GM12878 (cell line): Measurements from ENCODE around the gene EDNRB. TPM values are rescaled to one million over a fixed set of nuclear protein-coding genes. Genes with fewer than 3 reads are reported as not detected.

ENCODE experiments used
- ATF2 ChIP-seq: IDR thresholded peaks from 2 replicates; pipeline ENCODE4 v1.6.1; 2012; ENCODE audit warnings: low read length, inconsistent platforms
- ATF7 ChIP-seq: fragments of 450-650 bp; IDR thresholded peaks from 2 replicates; pipeline ENCODE4 v1.6.1; 2016; ENCODE audit warnings: low read depth, mild to moderate bottlenecking
- BCL11A ChIP-seq: IDR thresholded peaks from 2 replicates; pipeline ENCODE4 v1.6.1; 2011; ENCODE audit warnings: low read depth, low read length
- CBX5 ChIP-seq: sonication (generic); IDR thresholded peaks from 2 replicates; pipeline ENCODE4 v1.6.1; 2016; ENCODE audit warnings: low read depth, moderate library complexity, mild to moderate bottlenecking, inconsistent platforms
- CREM ChIP-seq: IDR thresholded peaks from 2 replicates; pipeline ENCODE4 v1.6.1; 2014; ENCODE audit warnings: antibody characterized with exemption, low read depth
- DPF2 ChIP-seq: fragments of 450-650 bp; IDR thresholded peaks from 2 replicates; pipeline ENCODE4 v1.6.1; 2017; ENCODE audit warnings: mild to moderate bottlenecking
- EED ChIP-seq: sonication (generic); IDR thresholded peaks from 2 replicates; pipeline ENCODE4 v1.6.1; 2016; ENCODE audit warnings: antibody characterized with exemption, low read depth
- ESRRA ChIP-seq: IDR thresholded peaks from 2 replicates; pipeline ENCODE4 v1.6.1; 2012; ENCODE audit warnings: mild to moderate bottlenecking, low read length, improper control_type of control experiment
- ETV6 ChIP-seq, 2 experiments: fragments of 450-650 bp in 1 of 2; IDR thresholded peaks in 1 of 2; conservative IDR thresholded peaks in 1 of 2; 2 replicates each; pipeline ENCODE4 v1.6.1; 2014; ENCODE audit warnings: antibody characterized with exemption in 1 of 2, borderline replicate concordance in 1 of 2, low read depth in 1 of 2, mild to moderate bottlenecking in 1 of 2, moderate library complexity in 1 of 2
- FOXK2 ChIP-seq: fragments of 450-650 bp; IDR thresholded peaks from 2 replicates; pipeline ENCODE4 v1.6.1; 2017; ENCODE audit warnings: mild to moderate bottlenecking, moderate library complexity
- FOXM1 ChIP-seq: IDR thresholded peaks from 2 replicates; pipeline ENCODE4 v1.6.1; 2012; ENCODE audit warnings: low read depth, mild to moderate bottlenecking, inconsistent platforms, low read length, moderate library complexity
- GATAD2B ChIP-seq: fragments of 450-650 bp; conservative IDR thresholded peaks from 2 replicates; pipeline ENCODE4 v1.6.1; 2017; ENCODE audit warnings: low read depth, mild to moderate bottlenecking, moderate library complexity
- HDGF ChIP-seq: fragments of 450-650 bp; IDR thresholded peaks from 2 replicates; pipeline ENCODE4 v1.6.1; 2016; ENCODE audit warnings: antibody characterized with exemption
- IKZF1 ChIP-seq: fragments of 450-650 bp; conservative IDR thresholded peaks from 2 replicates; pipeline ENCODE4 v1.6.1; 2017; ENCODE audit warnings: antibody characterized with exemption, mild to moderate bottlenecking
- IRF3 ChIP-seq: fragments of 450-650 bp; IDR thresholded peaks from 2 replicates; pipeline ENCODE4 v1.6.1; 2014; ENCODE audit warnings: mild to moderate bottlenecking
- IRF4 ChIP-seq: IDR thresholded peaks from 2 replicates; pipeline ENCODE4 v1.6.1; 2011; ENCODE audit warnings: low read depth, low read length
- MEF2B ChIP-seq: fragments of 450-650 bp; IDR thresholded peaks from 2 replicates; pipeline ENCODE4 v1.6.1; 2018; ENCODE audit warnings: mild to moderate bottlenecking, moderate library complexity; ENCODE audit not compliant: partially characterized antibody, poor library complexity, severe bottlenecking
- NFIC ChIP-seq: IDR thresholded peaks from 2 replicates; pipeline ENCODE4 v1.6.1; 2012; ENCODE audit warnings: low read depth, mild to moderate bottlenecking, inconsistent platforms, low read length, moderate library complexity
- NFYB ChIP-seq: IDR thresholded peaks from 2 replicates; pipeline ENCODE4 v1.6.1; 2011; ENCODE audit warnings: low read depth, mild to moderate bottlenecking, low read length, improper control_type of control experiment, moderate library complexity; ENCODE audit not compliant: insufficient read depth
- RUNX3 ChIP-seq: IDR thresholded peaks from 2 replicates; pipeline ENCODE4 v1.6.1; 2012; ENCODE audit warnings: low read length, inconsistent platforms
- SMC3 ChIP-seq: IDR thresholded peaks from 2 replicates; pipeline ENCODE4 v1.6.1; 2011; ENCODE audit warnings: low read length, improper control_type of control experiment, borderline replicate concordance
- SREBF1 ChIP-seq: IDR thresholded peaks from 2 replicates; pipeline ENCODE4 v1.6.1; 2012; ENCODE audit warnings: mild to moderate bottlenecking, low read length
- SRF ChIP-seq, 2 experiments: IDR thresholded peaks; 2 replicates each; pipeline ENCODE4 v1.6.1; 2011; ENCODE audit warnings: low read depth in 2 of 2, low read length in 2 of 2, mild to moderate bottlenecking in 1 of 2, moderate library complexity in 1 of 2
- ZBTB33 ChIP-seq: fragments of 450-650 bp; IDR thresholded peaks from 2 replicates; pipeline ENCODE4 v1.6.1; 2017; ENCODE audit warnings: mild to moderate bottlenecking
- ZNF217 ChIP-seq: fragments of 450-650 bp; IDR thresholded peaks from 2 replicates; pipeline ENCODE4 v1.6.1; 2017; ENCODE audit warnings: antibody characterized with exemption, mild to moderate bottlenecking
- ZNF24 ChIP-seq: fragments of 450-650 bp; IDR thresholded peaks from 2 replicates; pipeline ENCODE4 v1.6.1; 2017; ENCODE audit warnings: antibody characterized with exemption, mild to moderate bottlenecking
- ZNF384 ChIP-seq: IDR thresholded peaks from 2 replicates; pipeline ENCODE4 v1.6.1; 2012; ENCODE audit warnings: low read depth, mild to moderate bottlenecking, low read length, improper control_type of control experiment, borderline replicate concordance
- polyA plus RNA-seq, 11 experiments: library from polyadenylated mRNA; depleted of rRNA in 4 of 11; unstranded in 6 of 11; stranded (reverse) in 5 of 11; fragments of >200 nt; fragmentation: Nextera tagmentation in 4 of 11; fragmentation: Illumina TruSeq in 1 of 11; extraction: Ambion mirVana in 4 of 11; extraction: Trizol in 1 of 11; gene quantifications; 1 replicate in 1 of 11; 2 replicates in 10 of 11; pipeline versions ENCODE4 v1.2.1 to v1.2.3, GENCODE V29; 2011 to 2016; ENCODE audit warnings: inconsistent platforms in 2 of 11, missing spikeins in 2 of 11, low read depth in 1 of 11
- total RNA-seq, 4 experiments: library from RNA; depleted of rRNA in 3 of 4; stranded (reverse); fragments of >200 nt in 3 of 4; fragmentation: Illumina TruSeq in 1 of 4; extraction: Trizol in 1 of 4; gene quantifications; 2 replicates each; pipeline versions ENCODE4 v1.2.1 to v1.2.3, GENCODE V29; 2013 to 2021
- TF ChIP-seq, protein P1 (sequence below): fragments of 450-650 bp; IDR thresholded peaks from 2 replicates; pipeline ENCODE4 v1.6.1; 2016; ENCODE audit warnings: mild to moderate bottlenecking

The EDNRB gene
- total and polyA plus RNA-seq, 10 of the 15 experiments (the other 5 are each of a cell fraction or from before 2014, with no cell fraction given): not detected

DNA sequence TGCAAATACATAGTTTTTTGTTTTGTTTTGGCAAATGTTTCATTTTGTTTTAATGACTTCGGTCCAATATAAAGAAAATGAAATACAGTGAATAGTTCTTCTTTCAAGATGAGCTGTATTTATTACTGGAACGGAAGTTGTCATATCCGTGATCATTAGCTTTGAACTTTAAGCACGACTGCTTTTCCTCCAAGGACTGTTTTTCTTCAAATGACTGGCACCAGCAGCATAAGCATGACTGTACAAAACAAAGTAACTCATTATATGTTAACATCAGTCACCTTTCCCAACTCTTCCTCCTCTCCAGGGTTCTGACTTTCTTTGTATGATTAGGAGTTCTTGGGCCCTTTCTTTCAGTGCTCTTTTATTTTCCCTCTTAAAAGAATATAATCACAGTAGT lies 20.5 kb downstream of the EDNRB start (continued):
- TF ChIP-seq EED (peak; percentile 77), FOXM1 (peak; percentile 92; the same call in 1 of the 2 replicates), IKZF1 (peak; percentile 87), FOXK2 (no peak), DPF2 (peak; percentile 91), GATAD2B (no peak), ZNF217 (peak; percentile 91), CREM (peak; percentile 89), ATF7 (peak; percentile 76), BCL11A (peak; percentile 89), ATF2 (peak; percentile 93), MEF2B (peak; percentile 61), IRF3 (no peak), HDGF (no peak), ESRRA (no peak), ETV6 (conservative IDR thresholded peaks at IDR 0.05 in 1 of 2, IDR thresholded peaks at IDR 0.05 in 1 of 2; ENCODE audit: borderline replicate concordance in 1 of 2, low read depth in 1 of 2) (peak in 1 of 2 experiments; percentile 93; a peak in 2 of 4 replicates), ZBTB33 (no peak), CBX5 (peak; percentile 61; the same call in 1 of the 2 replicates), SMC3 (no peak), RUNX3 (peak; percentile 24; the same call in 1 of the 2 replicates), ZNF384 (no peak), SREBF1 (0 out of 2 replicates have a peak, but pooled peaks have one; percentile 27), NFYB (no peak), IRF4 (peak; percentile 93), ZNF24 (no peak), SRF (IDR thresholded peaks at IDR 0.05; ENCODE audit: low read depth in 2 of 2, low read length in 2 of 2) (0 out of 4 replicates have a peak, but pooled peaks of 1 of the 2 experiments have one; percentile 11), NFIC (peak; percentile 95)
- TF ChIP-seq, protein P1, sequence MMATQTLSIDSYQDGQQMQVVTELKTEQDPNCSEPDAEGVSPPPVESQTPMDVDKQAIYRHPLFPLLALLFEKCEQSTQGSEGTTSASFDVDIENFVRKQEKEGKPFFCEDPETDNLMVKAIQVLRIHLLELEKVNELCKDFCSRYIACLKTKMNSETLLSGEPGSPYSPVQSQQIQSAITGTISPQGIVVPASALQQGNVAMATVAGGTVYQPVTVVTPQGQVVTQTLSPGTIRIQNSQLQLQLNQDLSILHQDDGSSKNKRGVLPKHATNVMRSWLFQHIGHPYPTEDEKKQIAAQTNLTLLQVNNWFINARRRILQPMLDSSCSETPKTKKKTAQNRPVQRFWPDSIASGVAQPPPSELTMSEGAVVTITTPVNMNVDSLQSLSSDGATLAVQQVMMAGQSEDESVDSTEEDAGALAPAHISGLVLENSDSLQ: peak; percentile 77
